SK-N-MC (cell line): ENCODE measurements around the gene BABAM2.

Experiments
- DNase-seq: peaks from one replicate; pipeline ENCODE4 v3.0.0-alpha.2; 2011; ENCODE audit warnings: low read depth, low spot score
- H3K27ac ChIP-seq: fragments of 200-600 bp; sonication (generic); 2 replicates; pipeline ENCODE4 v1.5.1; 2016; ENCODE audit warnings: mixed run types
- H3K36me3 ChIP-seq: fragments of 200-600 bp; sonication (generic); 2 replicates; pipeline ENCODE4 v1.6.1; 2017; ENCODE audit warnings: antibody characterized with exemption, low read length, mixed read lengths; ENCODE audit not compliant: insufficient read depth
- H3K4me3 ChIP-seq: fragments of 200-600 bp; sonication (generic); 2 replicates; pipeline ENCODE4 v1.5.1; 2016
- H3K9ac ChIP-seq: fragments of 200-600 bp; sonication (generic); 2 replicates; pipeline ENCODE4 v1.8.0; 2017; ENCODE audit warnings: mixed run types, mixed read lengths; ENCODE audit not compliant: insufficient read length
- H3K9me3 ChIP-seq: fragments of 200-600 bp; sonication (generic); 2 replicates; pipeline ENCODE4 v1.6.1; 2017; ENCODE audit warnings: low read depth, mild to moderate bottlenecking, antibody characterized with exemption, low read length, moderate library complexity, mixed read lengths
- EZH2 ChIP-seq: fragments of 200-600 bp; sonication (generic); IDR thresholded peaks from one replicate; pipeline ENCODE4 v1.6.1; 2017; ENCODE audit warnings: antibody characterized with exemption
- FOXP2 ChIP-seq: optimal IDR thresholded peaks from 2 replicates; pipeline ENCODE3; 2011; ENCODE audit warnings: mild to moderate bottlenecking, moderate library complexity; ENCODE audit not compliant: insufficient read depth; ENCODE audit errors: extremely low read length, control extremely low read depth
- POLR2AphosphoS5 ChIP-seq: IDR thresholded peaks from 2 replicates; pipeline ENCODE4 v1.6.1; 2012; ENCODE audit warnings: mild to moderate bottlenecking, low read depth, low read length, borderline replicate concordance

The BABAM2 gene

GRCh38 chr2:28322051-28322450 lies 431.5 kb downstream of the BABAM2 start:
- no peak overlapping the region for H3K9ac ChIP-seq
- H3K9me3 ChIP-seq = no peaks in the 10 kb centered on the region
- no peak for DNase-seq
- no peak overlapping the region for H3K27ac ChIP-seq
- no peaks in the 10 kb centered on the region for H3K36me3 ChIP-seq
- TF ChIP-seq FOXP2 (no peak), EZH2 (no peak), POLR2AphosphoS5 (no peak)
- H3K4me3 ChIP-seq = no peak overlapping the region

- no peaks in the 10 kb centered on the region for H3K9me3 ChIP-seq
- no peak overlapping the region for H3K9ac ChIP-seq
- no peak overlapping the region for H3K4me3 ChIP-seq
- TF ChIP-seq POLR2AphosphoS5 (no peak), FOXP2 (no peak), EZH2 (no peak)
- no peak for DNase-seq
- H3K36me3 ChIP-seq = no peaks in the 10 kb centered on the region
- no peak overlapping the region for H3K27ac ChIP-seq
Measured at GRCh38 chr2:28322456-28322855, 431.9 kb downstream of the BABAM2 start.

GRCh38 chr2:28322981-28323396 lies 432.5 kb downstream of the BABAM2 start:
- no peak overlapping the region for H3K27ac ChIP-seq
- no peaks in the 10 kb centered on the region for H3K9me3 ChIP-seq
- H3K9ac ChIP-seq = no peak overlapping the region
- no peak for DNase-seq
- H3K4me3 ChIP-seq = no peak overlapping the region
- H3K36me3 ChIP-seq = no peaks in the 10 kb centered on the region
- TF ChIP-seq EZH2 (no peak), POLR2AphosphoS5 (no peak), FOXP2 (no peak)

- Histone ChIP-seq H3K36me3 (no peaks in the 10 kb centered on the region), H3K4me3 (no peak overlapping the region), H3K9ac (no peak overlapping the region), H3K9me3 (no peaks in the 10 kb centered on the region), H3K27ac (no peak overlapping the region)
- TF ChIP-seq FOXP2 = no peak
- no peak for DNase-seq
Measured at GRCh38 chr2:28325173-28325566, 434.6 kb downstream of the BABAM2 start.

- H3K9me3 ChIP-seq = no peaks in the 10 kb centered on the region
- H3K9ac ChIP-seq = no peak overlapping the region
- H3K36me3 ChIP-seq = no peaks in the 10 kb centered on the region
- DNase-seq = no peak
- no peak overlapping the region for H3K27ac ChIP-seq
- H3K4me3 ChIP-seq = no peak overlapping the region
- no peak for TF ChIP-seq FOXP2
- no peak for TF ChIP-seq POLR2AphosphoS5
- no peak for TF ChIP-seq EZH2
Measured at GRCh38 chr2:28325567-28326468, 435.3 kb downstream of the BABAM2 start.

- no peaks in the 10 kb centered on the region for H3K36me3 ChIP-seq
- no peak overlapping the region for H3K4me3 ChIP-seq
- no peaks in the 10 kb centered on the region for H3K9me3 ChIP-seq
- no peak for DNase-seq
- TF ChIP-seq EZH2 (no peak), POLR2AphosphoS5 (no peak), FOXP2 (no peak)
- H3K27ac ChIP-seq = no peak overlapping the region
- H3K9ac ChIP-seq = no peak overlapping the region
Measured at GRCh38 chr2:28326469-28326805, 435.9 kb downstream of the BABAM2 start.

- Histone ChIP-seq H3K27ac (peak overlapping the region; percentile 74), H3K36me3 (no peaks in the 10 kb centered on the region), H3K9me3 (no peaks in the 10 kb centered on the region), H3K9ac (no peak overlapping the region), H3K4me3 (no peak overlapping the region)
- TF ChIP-seq EZH2 = no peak
- no peak for TF ChIP-seq FOXP2
- TF ChIP-seq POLR2AphosphoS5 = no peak
- no peak for DNase-seq
Measured at GRCh38 chr2:28326881-28327505, 436.5 kb downstream of the BABAM2 start.

GRCh38 chr2:28327581-28327955 lies 437.0 kb downstream of the BABAM2 start:
- TF ChIP-seq EZH2 (no peak), POLR2AphosphoS5 (no peak), FOXP2 (no peak)
- no peaks in the 10 kb centered on the region for H3K36me3 ChIP-seq
- DNase-seq = no peak
- peak overlapping the region; percentile 74 for H3K27ac ChIP-seq
- H3K4me3 ChIP-seq = no peak overlapping the region
- no peak overlapping the region for H3K9ac ChIP-seq
- no peaks in the 10 kb centered on the region for H3K9me3 ChIP-seq
